Activated CD8-positive, alpha-beta T cell treated with anti-CD3 and anti-CD28 coated beads for 36 hours (primary cell): ENCODE results near the gene DCK. TPM values are rescaled to one million over a fixed set of nuclear protein-coding genes. Genes with fewer than 3 reads are reported as not detected.
A peak's percentile ranks its signal among the peaks of the same experiment; 100 is the strongest.

ENCODE experiments used
- ATAC-seq: fragments of 200-7000 bp; cut with Tn5 transposase; one replicate; pipeline ENCODE4 v1.10.0; 2021; ENCODE audit warnings: mild to moderate bottlenecking, moderate library complexity
- CTCF ChIA-PET: fragments of 350-600 bp; sonication (Branson Sonifier 250); formaldehyde crosslinking; loops from one replicate; lab custom pipeline; 2021; ENCODE audit warnings: antibody characterized with exemption; lab: Charles Lee
- POLR2A ChIA-PET: fragments of 350-600 bp; sonication (Branson Sonifier 250); formaldehyde crosslinking; loops from one replicate; lab custom pipeline; 2021; ENCODE audit warnings: antibody characterized with exemption; lab: Charles Lee
- DNase-seq: peaks from one replicate; pipeline ENCODE4 v3.0.0-alpha.2; 2020
- H3K27ac Mint-ChIP-seq: one replicate; pipeline ENCODE4 v1.8.0; 2021; ENCODE audit warnings: mild to moderate bottlenecking, mixed read lengths
- H3K27me3 Mint-ChIP-seq: one replicate; pipeline ENCODE4 v1.8.0; 2021; ENCODE audit warnings: mixed read lengths
- H3K36me3 Mint-ChIP-seq: one replicate; pipeline ENCODE4 v1.8.0; 2021; ENCODE audit warnings: low read depth, mixed read lengths
- H3K4me1 Mint-ChIP-seq: one replicate; pipeline ENCODE4 v1.8.0; 2021; ENCODE audit warnings: low read depth, mixed read lengths
- H3K4me3 Mint-ChIP-seq: one replicate; pipeline ENCODE4 v1.8.0; 2021; ENCODE audit warnings: mild to moderate bottlenecking, moderate library complexity, mixed read lengths
- H3K9me3 Mint-ChIP-seq: one replicate; pipeline ENCODE4 v1.8.0; 2021; ENCODE audit warnings: mixed read lengths
- intact Hi-C: fragments of 100-400 bp; cut with micrococcal nuclease; formaldehyde crosslinking; loops from one replicate; pipeline ENCODE4 v1.10.0; 2022
- total RNA-seq, 2 experiments: library from RNA; stranded (reverse); gene quantifications; one replicate each; pipeline ENCODE4 v1.2.3, GENCODE V29; 2021
- TF ChIP-seq, protein P1 (sequence below): fragments of 200-600 bp; IDR thresholded peaks from one replicate; pipeline ENCODE4 v1.8.0; 2022; ENCODE audit warnings: antibody characterized with exemption, mild to moderate bottlenecking

The DCK gene
- total RNA-seq: 10 to 100 TPM; 33.6 to 37.2 TPM

DNA sequence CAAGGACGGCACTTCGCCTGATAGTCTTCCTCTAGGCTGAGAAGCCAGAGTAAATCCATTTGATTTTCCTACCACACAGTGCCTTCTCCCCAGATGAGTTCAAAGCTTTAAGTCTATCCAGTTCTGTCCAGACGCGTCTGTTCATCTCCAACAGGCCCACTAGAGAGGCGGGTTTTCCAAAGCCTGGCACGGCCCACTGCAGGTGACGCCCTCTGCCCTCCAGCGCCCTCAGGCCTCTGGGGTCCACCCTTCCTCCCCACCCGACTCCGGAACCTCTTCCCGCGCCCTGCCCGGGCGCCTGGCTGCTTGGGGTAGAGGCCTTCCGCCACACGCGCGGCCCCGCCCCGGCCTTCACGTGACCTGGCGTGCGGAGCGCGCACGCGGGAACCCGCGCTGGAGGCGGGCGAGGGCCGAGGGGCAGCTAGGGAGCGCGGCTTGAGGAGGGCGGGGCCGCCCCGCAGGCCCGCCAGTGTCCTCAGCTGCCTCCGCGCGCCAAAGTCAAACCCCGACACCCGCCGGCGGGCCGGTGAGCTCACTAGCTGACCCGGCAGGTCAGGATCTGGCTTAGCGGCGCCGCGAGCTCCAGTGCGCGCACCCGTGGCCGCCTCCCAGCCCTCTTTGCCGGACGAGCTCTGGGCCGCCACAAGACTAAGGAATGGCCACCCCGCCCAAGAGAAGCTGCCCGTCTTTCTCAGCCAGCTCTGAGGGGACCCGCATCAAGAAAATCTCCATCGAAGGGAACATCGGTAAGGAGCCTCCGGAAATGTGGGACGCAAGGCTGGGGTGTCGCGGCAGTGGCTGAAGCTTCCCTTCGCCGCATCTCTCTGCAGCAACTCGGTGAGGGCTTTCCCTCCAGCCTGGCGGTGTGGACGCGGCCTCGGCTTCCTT lies at the start of gene DCK:
DCK (plus strand) TSS at position 469 of the 888 bp plus-strand sequence; CDS start at position 656, 187 bp downstream.
- peaks cover 24% of the 10 kb centered on the region for H3K36me3 Mint-ChIP-seq
- H3K9me3 Mint-ChIP-seq: no peaks in the 10 kb centered on the region
- POLR2A ChIA-PET: interaction anchor here (0.6 to 2.9 kb wide), 11 partner anchors 10 to 304 kb away, joined by 3 to 14 read pairs (median 3); partner anchors contain the start of genes GRSF1 and UTP3
- intact Hi-C loops: loop anchor here (5.0 kb wide), 2 partner anchors 91 to 151 kb away; partner anchors contain the start of gene MOB1B
- H3K27me3 Mint-ChIP-seq: no peaks in the 10 kb centered on the region
- CTCF ChIA-PET: interaction anchor here (1.6 to 5.5 kb wide), 4 partner anchors 11 to 258 kb away, joined by 4 to 59 read pairs (median 13); partner anchors contain the start of gene MOB1B
- peak; percentile 86 for DNase-seq
- H3K27ac Mint-ChIP-seq: peak within 1 kb of the TSS; percentile 94
- TF ChIP-seq, protein P1, sequence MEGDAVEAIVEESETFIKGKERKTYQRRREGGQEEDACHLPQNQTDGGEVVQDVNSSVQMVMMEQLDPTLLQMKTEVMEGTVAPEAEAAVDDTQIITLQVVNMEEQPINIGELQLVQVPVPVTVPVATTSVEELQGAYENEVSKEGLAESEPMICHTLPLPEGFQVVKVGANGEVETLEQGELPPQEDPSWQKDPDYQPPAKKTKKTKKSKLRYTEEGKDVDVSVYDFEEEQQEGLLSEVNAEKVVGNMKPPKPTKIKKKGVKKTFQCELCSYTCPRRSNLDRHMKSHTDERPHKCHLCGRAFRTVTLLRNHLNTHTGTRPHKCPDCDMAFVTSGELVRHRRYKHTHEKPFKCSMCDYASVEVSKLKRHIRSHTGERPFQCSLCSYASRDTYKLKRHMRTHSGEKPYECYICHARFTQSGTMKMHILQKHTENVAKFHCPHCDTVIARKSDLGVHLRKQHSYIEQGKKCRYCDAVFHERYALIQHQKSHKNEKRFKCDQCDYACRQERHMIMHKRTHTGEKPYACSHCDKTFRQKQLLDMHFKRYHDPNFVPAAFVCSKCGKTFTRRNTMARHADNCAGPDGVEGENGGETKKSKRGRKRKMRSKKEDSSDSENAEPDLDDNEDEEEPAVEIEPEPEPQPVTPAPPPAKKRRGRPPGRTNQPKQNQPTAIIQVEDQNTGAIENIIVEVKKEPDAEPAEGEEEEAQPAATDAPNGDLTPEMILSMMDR: no peak
- peak within 1 kb of the TSS; percentile 94 for H3K4me3 Mint-ChIP-seq
- ATAC-seq: peak; percentile 81
- H3K4me1 Mint-ChIP-seq: peaks cover 34% of the 10 kb centered on the region

DNA sequence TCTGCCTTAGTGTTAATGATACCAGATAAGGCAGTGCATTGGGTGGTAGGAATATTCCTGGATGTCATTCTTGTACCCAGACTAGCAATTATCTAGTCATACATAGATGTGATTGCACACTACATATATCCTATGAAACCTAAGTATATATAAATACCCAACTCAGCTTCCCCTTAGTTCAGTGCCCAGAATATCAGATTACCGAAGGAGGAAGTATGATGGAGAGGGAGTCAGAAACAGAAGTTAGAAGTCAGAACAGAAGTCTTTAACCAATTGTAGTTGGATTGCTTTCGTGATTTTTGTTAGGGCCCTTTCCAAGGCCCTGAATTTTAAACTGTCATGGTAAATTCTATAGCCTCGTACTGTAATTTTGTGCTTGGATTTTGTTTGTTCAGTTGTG lies 48.4 kb upstream of the DCK start:
- peaks cover 4% of the 10 kb centered on the region for H3K36me3 Mint-ChIP-seq
- peaks cover 2% of the 10 kb centered on the region for H3K9me3 Mint-ChIP-seq
- DNase-seq (no peak), ATAC-seq (no peak)
- H3K27ac Mint-ChIP-seq: no peak overlapping the region
- H3K4me3 Mint-ChIP-seq: no peak overlapping the region
- no peaks in the 10 kb centered on the region for H3K27me3 Mint-ChIP-seq
- H3K4me1 Mint-ChIP-seq: peaks cover 18% of the 10 kb centered on the region
- intact Hi-C loops: no loop called here
- ChIA-PET CTCF (interaction anchor here (0.9 kb wide), 1 partner anchor 14 kb away, joined by 3 read pairs; no protein-coding TSS in a partner anchor), POLR2A (interaction anchor here (0.6 to 1.0 kb wide), 2 partner anchors 97 to 107 kb away, joined by 5 read pairs; no protein-coding TSS in a partner anchor)
- TF ChIP-seq, protein P1: no peak

DNA sequence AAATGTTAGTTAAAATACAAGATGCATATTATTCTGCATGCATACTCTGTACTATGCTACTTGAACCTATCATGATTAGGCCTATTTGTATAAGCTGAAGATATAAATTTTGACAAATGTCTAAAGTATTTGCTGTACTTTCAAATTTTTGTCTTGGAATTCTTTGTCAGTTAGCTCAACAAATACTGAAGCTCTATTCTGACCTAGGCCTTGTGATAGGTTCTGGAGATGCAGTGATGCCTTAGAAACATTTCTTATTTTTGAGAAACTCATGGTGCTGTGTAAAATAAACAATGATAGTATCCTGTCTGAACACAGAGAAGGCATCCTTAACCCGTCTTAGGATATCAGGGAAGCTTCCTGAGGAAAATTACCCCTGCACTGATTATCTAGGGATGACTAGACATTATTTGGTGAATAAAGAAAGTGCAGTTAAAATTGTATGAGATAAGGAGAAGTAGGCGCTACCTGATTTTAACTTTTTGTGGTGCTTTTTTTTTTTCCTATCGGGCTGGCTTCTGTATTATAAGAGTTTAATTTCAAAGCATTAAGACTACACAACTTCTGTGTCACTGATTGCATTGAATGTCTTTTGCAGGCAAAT lies 47.9 kb upstream of the DCK start:
- no peak overlapping the region for H3K27ac Mint-ChIP-seq
- CTCF ChIA-PET: no interaction called here
- POLR2A ChIA-PET: interaction anchor here (0.6 to 1.0 kb wide), 2 partner anchors 98 to 107 kb away, joined by 5 read pairs; no protein-coding TSS in a partner anchor
- H3K4me3 Mint-ChIP-seq: no peak overlapping the region
- TF ChIP-seq, protein P1: no peak
- ATAC-seq: no peak
- H3K9me3 Mint-ChIP-seq: peaks cover 2% of the 10 kb centered on the region
- H3K36me3 Mint-ChIP-seq: peaks cover 4% of the 10 kb centered on the region
- H3K27me3 Mint-ChIP-seq: no peaks in the 10 kb centered on the region
- intact Hi-C loops: no loop called here
- peaks cover 18% of the 10 kb centered on the region for H3K4me1 Mint-ChIP-seq
- no peak for DNase-seq

DNA sequence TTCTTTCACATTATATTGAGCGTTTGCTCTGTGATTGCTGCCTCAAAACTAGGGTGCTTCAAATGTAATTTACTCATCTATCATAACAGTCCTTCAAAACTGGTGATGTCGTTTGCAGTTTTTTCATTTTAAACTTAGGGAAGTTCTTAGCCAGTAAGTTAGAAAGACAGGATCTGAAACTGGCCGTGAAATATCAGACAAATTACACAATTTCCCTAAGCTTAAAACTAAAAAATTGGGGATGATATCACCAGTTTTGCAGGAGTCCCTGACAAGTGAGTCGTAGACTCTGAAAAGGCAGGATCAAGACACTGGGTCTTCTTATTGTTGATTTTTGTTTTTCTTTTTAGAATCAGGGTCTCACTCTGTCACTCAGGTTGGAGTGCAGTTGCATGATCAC lies 46.5 kb upstream of the DCK start:
- H3K9me3 Mint-ChIP-seq: peaks cover 2% of the 10 kb centered on the region
- no peak for DNase-seq
- H3K4me3 Mint-ChIP-seq: no peak overlapping the region
- intact Hi-C loops: no loop called here
- H3K36me3 Mint-ChIP-seq: peaks cover 1% of the 10 kb centered on the region
- CTCF ChIA-PET: no interaction called here
- no peak overlapping the region for H3K27ac Mint-ChIP-seq
- POLR2A ChIA-PET: interaction anchor here (1.2 kb wide), 1 partner anchor 26 kb away, joined by 3 read pairs; no protein-coding TSS in a partner anchor
- ATAC-seq: no peak
- H3K27me3 Mint-ChIP-seq: no peaks in the 10 kb centered on the region
- H3K4me1 Mint-ChIP-seq: peaks cover 18% of the 10 kb centered on the region
- TF ChIP-seq, protein P1: no peak
